CD4-positive, alpha-beta T cell treated with Interleukin-6 for 4 hours (primary cell): ENCODE data around the gene VTI1A.

Source experiments
- DNase-seq: peaks from one replicate; pipeline ENCODE4 v3.0.0-alpha.2; 2020; ENCODE audit warnings: mixed read lengths

Gene VTI1A

DNA sequence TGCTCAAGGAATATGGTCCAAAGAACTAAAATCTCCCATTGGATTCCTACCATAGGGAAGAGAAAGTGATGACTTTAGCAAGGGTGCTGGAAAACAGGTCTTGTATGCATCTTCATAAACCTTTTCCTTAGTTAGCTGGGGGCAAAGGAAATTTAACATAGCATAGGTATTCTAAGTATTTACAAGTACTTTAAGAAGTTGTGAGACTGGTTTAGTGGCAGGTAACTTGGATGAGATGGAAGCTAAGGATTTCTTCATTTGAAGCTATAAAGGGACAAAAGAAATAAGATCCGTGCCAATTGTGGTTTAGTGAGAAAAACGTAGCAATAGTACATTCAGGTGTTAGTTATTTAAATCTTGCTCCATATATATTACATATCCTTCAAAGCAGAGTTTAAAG, 319.6 kb downstream of the VTI1A start:
- no peak for DNase-seq

DNA sequence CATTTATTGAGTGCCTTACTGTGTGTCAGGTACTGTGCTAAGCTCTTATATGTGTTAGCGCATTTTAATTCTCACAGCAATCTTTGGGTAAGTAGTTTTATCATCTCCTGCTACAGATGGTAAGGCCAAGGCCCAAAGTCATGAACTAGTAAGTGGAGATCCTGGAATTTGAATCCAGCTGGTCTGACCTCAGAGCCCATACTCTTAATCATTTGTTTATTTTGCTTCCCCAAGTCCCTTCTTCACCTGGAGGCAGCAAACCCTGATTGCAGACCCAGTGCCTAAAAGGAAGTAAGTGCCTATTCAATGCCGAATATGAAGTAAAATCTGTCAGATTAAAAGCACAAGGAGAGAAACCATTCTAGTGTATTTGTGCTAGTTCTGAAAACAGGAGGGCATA, 320.1 kb downstream of the VTI1A start:
- no peak for DNase-seq

DNA sequence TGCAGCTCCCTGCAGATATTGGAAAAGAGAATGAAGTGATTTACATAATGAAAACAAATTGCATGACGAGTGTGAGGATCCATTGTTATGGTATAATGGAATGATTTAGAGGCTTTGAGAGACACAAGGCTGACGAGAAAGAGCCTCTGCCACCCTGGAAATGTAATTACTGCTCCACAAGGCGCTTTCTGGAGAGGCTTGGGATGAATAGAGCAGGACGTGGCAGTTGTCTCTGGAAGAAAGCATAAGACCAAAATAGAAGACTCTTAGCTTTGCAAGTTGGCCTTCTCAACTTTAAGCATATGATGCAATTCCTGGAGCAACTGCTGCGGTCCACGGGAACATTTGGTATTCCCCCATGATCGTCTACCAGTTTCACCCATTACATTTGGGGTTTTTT, 321.1 kb downstream of the VTI1A start:
- DNase-seq, result no peak

DNA sequence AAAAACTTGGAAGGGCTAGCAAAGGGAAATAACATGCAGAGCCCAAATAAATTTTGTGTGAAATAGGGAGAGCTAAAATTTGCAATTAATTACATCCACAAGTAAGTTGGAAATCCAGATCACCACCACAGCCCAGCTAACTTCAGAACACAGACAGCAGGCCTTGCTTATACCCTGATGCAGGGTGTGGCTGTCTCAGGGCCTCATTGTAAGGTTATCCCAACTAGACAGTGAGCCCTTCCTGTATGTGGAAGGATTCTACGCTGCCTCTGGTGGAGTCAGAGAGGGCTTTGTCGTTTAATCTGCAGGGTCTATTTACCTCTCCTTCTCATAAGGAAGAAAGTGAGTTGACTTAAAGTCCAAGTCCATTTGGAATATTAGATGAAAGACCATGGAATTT, 322.1 kb downstream of the VTI1A start:
- DNase-seq, result no peak

DNA sequence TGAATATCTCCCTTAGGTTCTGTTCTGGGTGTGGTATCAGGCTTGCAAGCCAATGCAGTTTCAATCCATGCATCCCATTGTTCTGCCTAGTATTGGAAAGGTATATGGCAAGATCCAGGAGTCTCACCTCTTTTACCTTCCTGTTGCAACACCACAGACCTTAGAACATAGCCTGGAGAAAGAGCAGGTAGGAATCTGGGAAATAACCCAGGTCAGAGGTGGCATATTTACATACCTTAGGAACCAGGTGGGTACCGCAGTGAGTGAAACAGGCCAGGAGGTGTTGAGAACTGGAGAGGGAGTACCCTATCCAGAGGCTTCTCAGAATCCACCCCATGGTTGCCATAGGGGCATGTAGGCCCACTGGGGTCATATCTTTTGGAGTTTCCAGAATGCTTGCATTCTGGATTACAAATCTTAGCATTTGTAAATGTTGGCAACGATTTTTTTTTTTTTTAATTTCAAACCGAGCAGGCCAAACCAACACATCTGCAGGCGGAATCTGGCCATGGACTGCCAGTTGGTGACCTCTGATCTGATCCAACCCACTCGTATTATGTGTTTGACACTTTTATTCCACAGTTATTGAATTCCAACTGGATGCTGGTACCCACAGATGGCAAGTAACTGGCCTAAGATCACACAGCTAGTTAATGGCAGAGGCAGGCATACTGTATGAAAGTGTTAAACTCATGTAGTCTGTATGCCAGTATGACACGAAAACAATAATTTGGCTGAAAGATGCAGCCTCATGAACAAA, 322.8 kb downstream of the VTI1A start:
- DNase-seq, result no peak

DNA sequence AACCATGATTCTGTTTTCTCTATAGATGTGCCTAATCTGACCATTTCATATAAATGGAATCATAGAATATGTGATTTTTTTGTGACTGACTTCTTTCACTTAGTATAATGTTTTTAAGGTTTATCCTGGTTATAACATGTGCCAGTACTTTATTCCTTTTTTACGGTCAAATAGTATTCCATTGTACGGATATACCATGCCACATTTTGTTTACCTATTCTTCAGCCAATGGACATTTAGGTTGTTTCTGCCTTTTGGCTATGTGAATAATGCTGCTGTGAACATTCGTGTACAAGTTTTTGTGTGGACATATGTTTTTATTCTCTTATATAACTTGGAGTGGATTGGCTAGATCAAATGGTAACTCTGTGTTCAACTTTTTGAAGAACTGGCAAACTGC, 324.7 kb downstream of the VTI1A start:
- no peak for DNase-seq

DNA sequence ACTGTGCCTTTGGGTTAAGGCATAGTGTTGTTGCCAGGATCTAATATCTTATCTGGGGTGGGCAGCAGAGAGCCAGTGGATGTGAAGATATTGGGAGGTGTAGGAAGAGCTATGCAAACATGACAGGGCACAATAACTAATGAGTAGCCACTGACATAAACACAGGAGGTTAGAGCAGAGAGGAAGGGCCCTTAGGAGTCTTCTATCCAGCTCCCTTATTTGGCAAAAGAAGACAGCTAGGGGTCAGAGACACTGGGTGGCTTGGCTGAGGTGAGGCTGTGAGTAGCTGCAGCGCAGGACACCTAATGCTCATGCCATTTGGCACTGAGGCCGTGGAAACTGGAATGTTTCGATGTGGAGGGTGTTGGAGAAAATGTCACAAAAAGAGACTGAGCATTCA, 326.8 kb downstream of the VTI1A start:
- no peak for DNase-seq

DNA sequence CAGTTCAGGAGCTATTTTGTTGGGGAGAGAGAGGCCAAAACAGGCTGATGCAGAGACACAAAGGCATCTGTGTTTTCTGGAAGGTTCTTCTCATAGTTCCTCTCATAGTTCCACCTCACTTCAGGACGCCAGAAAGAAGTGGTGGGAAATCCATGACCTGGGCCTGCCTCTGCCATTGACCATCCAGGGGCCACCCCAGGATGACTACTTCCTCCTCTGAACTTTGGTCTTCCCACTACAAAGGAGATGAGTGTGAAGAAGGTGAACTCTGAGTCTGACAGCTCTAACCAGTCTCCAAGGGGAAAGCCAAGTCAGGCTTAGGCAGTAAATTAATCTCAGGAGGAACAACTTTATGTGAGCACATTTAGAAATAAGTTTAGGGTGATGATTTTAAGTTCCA, 327.2 kb downstream of the VTI1A start:
- no peak for DNase-seq

DNA sequence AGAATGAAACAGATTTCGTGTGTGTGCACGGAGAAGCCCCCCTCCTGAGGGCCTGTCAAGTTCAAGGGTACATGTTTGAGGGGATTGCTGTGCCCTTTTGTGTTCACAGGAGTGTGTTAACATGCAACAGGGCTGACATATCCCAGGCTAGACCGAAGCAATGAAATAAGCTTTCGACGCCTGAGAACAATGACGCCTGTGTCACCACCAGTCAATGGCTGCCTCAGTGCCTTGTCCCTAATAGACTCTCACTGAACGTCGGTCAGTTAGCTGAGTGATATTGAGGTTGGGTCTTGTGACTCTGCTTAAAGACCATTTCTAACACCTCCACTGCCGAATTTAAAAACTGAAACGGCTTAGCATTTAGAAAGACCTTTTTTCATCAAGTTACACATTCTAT, 327.8 kb downstream of the VTI1A start:
- DNase-seq, result no peak

DNA sequence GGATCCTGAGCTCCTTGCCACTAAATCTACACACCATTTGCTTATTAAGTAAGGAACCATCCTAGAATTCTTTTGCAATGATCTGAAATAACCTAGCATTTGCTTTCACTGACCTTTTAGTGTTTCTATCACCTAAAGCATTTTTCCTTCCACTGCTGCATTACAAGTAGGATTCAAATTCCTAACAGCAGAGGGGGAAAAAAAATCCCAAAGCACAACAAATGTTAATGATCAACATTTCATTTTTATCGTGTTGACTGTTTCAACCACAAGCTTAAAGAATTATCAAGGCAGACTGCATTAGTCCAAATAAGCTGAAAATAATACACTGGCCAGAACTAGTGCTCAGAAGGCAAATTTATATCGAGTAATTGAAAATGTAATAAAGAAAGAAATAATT, 328.4 kb downstream of the VTI1A start:
- DNase-seq, result no peak

DNA sequence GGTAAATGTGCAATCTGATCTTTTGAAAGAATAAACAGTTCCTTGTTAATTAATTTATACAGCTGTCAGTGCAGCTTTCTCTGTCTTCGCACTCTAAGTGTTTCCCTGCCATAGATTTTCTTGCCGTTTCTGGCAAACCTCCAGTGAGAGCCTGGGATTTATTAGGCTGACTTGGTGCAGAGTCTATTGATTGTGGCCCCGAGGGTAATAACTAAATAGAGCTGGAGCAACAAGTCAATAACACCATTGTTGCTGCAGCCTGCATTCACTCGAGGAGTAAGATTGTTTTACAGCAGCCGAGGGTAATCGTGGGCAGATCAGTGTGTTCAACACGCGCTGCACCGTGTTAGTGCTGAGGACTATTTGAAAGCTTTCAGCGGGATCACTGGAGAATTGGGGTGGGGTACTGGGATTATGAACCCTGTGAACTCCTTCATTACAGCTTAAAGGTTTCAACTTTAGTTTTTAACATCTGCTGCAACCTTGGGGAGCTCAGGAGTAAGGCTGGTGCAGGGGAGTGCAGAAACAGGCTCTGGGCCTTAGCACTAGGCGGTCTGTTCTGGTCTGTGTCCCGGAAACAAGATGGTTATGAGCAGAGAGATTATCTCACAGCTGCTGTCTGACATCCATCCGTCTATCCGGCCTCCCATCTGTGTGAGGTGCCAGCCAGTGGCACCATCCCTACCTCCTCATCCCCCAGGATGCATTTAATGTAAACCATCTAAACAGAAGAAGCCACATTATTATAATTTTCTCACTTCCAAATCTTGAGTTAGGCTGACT, 329.1 kb downstream of the VTI1A start:
- DNase-seq, result no peak

DNA sequence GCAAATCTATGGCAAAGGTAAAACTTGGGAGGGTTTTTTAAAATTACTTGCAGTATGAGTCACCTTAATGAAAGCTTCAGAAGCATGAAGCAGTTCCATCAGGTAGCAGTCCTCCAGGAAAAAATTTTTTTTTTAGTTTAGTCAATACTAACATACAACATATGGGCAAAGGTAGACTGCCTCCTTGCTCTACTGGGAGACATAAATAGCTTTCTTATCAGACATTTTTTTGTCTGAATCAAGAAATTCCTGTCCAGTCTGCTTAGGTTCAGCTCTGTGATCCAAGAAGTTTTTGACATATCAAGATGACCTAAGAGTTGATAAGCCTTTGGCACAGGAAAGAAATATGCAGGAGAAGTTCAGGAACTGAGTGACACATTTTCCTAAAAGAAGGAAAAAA, 331.6 kb downstream of the VTI1A start:
- no peak for DNase-seq

DNA sequence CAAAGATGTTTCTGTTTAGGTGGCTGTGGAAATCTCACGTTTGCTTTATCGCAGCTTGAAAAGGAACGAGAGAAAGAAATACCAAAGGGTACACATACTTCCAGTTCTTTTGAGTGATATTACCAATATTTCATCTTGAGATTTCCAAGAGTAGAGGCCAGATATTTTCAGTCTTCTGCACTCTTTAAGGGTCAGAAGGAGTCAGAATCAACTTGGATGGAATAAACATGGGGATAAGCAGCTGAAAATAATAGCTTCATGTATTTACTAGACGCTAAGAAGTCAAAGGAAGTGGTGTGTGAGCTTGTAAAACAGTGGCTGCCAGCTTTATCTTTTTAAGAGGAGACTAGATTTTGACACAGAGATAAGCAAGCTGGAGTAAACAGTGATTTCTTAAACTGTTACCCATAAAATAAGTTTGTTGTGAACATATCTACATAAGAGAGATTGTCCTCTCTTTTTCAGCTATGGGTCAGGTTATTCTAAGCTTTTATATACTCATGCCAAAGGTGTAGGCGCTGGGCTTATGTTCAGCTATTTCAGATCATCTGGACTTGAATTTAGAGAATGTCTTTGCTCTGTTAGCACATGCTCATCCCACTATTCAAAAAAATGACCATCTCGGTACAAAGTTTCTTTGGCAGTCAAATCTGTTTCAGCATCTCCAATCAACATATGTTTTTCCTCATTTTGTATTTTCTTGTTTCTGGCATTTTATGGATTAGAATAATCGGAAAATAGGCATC, 332.2 kb downstream of the VTI1A start:
- DNase-seq, result no peak

DNA sequence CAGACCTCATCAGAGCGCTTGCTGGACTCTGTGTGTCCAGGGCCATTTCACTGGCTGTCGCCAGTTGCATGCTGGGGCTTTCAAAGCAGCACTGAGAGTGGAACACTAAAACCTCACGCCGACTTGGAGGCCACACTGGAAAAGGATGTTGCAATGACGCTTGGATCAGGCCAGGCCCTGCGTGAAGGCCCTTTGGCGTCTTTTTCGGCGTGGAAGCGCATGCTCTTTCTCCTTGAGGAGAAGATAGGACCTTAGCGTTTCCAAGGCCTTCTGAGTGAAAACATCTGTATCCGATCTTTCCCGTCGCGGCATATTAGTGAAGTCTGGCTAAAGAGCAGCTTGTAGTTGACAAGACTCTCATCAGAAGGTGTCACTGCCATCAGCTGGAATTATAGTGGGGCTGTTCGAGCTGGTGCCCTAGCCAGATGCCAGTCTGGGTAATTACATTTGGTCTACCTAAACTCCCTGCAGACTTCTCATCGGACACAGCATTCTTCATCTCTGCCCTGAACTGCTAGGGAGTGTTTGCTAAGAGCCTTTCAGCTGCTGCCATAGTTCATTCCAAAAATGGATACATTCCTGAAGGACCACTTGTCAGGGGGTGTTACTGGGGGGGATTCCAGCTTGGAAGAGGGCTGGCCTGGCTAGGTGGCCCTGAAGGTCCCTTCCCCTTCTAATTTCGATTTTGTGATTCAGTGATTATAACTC, 335.3 kb downstream of the VTI1A start:
- no peak for DNase-seq

DNA sequence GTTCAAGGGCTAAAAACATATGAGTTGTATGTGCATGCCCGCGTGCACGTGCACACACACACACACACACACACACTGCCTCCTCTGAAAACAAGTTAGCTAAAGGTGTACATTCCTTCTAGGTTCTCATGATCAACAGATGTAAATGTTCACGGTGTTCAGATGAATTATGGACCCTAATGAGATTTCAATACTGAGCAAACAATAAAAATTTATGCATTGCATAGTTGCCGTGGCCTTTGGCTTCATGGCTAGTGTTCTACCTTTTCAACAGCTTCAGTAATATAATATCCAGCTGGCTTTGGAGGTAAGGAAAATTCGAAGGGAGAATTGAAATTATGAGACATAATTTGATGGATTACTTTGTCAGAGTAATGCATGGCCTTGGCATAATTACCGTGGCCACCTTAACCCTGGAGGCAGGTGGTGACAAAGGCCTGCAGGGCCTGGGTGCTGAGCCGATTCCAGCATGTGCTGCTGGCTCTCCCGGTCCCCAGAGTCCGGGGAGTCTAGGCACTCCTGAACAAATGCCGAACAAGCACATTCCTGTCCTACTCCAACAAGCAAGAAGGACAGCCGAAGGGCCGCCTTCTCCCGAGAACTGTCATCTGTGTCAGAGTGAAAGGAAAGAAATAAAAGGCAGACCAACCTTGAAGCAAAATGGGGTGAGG, 336.5 kb downstream of the VTI1A start:
- no peak for DNase-seq

DNA sequence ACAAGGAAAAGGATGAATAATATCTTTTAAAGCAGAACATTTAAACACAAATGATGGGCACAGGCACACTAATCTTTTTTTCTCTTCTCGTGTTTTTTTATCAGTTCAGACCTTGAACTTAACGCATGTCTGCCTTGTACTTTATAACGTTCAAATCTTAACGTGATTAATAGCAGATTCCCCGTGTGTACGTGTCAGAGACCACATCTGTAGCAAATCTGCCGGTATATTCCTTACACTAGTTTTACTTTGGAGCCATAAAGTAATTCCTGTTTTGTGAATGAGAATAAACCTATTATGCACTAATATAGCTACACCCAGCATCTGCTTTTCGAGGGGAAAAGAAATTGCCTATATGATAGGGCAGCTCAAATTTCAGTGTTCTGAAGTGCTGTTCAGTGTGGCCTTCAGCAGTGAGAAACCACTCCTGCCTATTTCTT, 337.0 kb downstream of the VTI1A start:
- no peak for DNase-seq

DNA sequence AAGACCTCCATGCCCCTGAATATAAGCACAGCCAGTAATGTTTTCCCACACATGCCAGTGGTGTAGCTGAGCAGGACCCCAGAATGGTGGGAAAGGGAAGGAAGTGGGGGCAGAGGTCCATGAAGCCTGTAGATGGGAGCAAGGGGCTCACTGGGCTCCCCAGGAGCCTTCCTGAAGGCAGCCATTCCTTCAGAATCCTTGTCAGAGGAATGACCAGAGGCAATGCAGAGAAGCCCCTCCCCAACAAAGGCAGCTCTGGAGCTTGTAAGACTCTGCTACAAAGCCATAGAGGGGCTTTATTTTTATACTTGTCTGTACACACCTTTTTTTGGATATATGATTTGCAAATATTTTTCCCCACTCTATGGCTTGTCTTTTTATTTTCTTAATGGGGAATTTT, 338.1 kb downstream of the VTI1A start:
- DNase-seq, result no peak

DNA sequence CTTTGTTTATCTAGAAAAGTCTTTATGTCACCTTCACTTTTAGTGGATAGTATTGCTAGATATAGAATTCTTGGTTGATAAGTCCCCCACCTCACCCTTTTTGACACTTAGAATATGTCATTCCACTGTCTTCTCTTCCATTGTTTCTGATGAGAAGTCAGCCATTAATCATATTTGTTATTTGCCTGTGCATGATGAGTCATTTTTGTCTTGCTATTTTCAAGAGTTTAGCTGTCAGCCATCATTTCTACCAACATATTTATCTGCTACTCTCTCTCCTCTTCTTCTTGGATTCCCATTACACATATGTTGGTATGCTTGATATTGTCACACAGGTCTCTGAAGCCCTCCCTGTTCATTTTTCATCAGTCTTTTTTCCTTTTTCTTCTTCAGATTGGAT, 342.2 kb downstream of the VTI1A start:
- no peak for DNase-seq

DNA sequence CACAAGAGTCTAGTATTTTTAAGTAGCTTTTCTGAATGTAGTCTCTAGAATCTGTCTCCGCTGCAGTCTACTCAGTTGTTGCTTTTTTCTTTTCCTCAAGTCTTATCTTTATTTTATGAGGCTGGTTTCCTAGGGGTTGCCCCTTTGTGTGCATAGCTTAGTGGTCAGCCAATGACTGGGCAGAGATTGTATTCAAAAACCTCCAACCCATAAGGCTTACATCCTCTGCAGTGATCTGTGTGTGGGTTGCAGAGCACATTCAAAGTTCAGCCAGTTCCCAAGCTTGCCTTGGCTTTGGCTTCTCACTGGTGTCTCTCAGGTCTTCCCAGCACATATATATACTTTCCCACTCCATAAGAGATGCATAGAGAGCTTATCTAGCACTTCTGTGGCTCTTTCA, 343.0 kb downstream of the VTI1A start:
- no peak for DNase-seq

DNA sequence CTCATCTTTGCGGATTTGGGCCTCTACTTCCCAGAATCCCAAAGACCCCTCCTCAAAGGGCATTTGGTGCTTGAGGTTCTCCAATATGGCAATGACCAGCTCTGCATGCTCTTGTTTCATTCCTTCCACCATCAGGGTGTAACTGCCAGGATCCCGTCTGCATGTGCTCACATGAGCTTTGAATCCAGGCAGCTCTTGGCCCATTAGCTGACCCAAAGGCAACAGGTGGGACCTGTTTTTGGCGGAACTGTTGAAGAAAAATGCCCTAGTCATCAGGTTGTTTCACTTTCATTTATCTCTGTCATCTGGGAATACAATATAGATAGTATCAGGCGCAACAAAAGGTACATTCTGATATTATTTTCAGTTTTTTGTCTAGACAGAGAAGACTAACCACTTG, 343.9 kb downstream of the VTI1A start:
- DNase-seq, result no peak

DNA sequence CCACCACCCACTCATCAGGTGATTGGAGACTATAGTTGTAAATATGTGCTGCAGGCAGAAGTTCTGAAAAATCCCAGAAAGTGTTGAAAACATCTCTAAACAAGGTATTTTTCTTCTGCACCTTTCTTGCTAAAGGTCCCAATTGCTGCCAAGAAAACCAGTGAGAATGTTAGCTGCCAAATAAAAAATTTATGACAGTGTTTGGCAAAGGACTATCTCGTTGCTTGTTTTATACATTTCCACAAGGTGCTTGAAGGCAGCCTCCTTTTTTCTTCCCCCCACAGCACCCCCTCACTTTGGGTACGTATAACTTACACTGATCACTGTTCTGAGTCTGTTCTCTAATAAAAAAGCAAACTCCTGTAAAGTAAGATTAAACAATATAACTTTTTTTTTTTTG, 344.4 kb downstream of the VTI1A start:
- DNase-seq, result no peak

DNA sequence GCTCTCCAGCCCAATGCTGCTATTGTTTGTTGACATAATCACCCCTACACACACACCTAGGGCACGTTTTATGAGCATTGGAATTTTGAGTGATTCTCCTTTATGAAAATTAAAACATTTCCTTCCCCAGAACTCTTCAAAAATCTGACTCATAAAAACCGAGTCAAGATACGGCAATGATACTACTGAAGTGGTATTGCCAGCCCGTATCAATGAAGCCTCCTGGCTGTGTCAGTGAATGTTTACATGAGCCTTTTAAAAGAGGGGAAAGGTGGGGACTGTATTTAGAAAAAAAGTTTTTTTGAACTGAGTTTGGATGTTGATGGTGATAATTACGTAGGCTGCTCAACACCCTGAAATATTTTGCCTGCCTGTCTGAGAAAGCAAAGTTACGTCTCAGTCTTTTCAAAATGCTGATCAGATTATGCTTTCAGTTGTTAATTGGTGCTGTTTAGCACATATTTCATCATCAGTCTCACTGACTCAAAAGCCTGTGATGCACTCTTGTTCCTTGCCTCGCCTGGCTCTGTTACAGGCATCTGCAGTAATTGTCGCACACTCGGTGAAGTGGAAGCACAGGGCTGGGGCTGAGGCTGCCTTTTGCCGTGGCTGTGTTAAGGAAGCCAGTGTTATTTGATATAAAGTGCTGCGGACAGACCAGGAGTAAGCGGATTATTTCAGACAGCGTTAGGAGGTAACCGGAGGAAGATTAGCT, 345.6 kb downstream of the VTI1A start:
- no peak for DNase-seq
